ENCODE measurements around the gene WHAMM.
A peak's percentile ranks its signal among the peaks of the same experiment; 100 is the strongest.
"Not testable (repeated sequence)": the region's sequence is repeated elsewhere in the genome, so short reads cannot be mapped to it uniquely, and the experiment has no call there.

Gene WHAMM, protein sequence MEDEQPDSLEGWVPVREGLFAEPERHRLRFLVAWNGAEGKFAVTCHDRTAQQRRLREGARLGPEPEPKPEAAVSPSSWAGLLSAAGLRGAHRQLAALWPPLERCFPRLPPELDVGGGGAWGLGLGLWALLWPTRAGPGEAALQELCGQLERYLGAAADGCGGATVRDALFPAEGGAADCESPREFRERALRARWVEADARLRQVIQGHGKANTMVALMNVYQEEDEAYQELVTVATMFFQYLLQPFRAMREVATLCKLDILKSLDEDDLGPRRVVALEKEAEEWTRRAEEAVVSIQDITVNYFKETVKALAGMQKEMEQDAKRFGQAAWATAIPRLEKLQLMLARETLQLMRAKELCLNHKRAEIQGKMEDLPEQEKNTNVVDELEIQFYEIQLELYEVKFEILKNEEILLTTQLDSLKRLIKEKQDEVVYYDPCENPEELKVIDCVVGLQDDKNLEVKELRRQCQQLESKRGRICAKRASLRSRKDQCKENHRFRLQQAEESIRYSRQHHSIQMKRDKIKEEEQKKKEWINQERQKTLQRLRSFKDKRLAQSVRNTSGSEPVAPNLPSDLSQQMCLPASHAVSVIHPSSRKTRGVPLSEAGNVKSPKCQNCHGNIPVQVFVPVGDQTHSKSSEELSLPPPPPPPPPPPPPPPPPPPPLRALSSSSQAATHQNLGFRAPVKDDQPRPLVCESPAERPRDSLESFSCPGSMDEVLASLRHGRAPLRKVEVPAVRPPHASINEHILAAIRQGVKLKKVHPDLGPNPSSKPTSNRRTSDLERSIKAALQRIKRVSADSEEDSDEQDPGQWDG

DNA sequence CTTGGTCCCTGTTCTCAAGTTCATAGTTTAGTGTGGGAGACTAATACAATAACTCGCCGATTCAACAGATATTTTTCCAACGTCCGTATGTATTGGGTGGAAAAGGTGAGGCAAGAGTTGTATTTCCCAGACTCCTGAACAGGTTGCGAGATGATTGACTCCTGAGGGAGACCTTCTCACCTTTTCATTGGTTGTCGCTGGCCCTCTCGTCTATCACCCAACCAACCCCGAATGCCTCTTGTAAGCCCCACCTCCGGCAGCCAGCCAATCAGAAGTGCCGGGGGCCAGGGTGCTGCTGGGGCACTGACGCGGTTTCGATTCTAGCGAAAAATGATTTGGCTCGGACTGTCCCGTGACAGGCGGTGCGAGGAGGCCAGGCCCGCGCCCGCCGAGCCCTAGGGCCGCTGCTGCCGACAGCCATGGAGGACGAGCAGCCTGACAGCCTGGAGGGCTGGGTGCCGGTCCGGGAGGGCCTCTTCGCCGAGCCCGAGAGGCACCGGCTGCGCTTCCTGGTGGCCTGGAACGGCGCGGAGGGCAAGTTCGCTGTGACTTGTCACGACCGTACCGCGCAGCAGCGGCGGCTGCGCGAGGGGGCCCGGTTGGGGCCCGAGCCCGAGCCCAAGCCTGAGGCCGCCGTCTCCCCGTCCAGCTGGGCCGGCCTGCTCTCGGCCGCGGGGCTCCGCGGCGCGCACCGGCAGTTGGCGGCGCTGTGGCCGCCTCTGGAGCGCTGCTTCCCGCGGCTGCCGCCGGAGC is at the start of gene WHAMM:
Gene WHAMM, plus strand, starts transcription at position 321 of the 753 bp plus-strand sequence. Its CDS starts 99 bp downstream, at position 420.
- DNase-seq, result peak; percentile 96

DNA sequence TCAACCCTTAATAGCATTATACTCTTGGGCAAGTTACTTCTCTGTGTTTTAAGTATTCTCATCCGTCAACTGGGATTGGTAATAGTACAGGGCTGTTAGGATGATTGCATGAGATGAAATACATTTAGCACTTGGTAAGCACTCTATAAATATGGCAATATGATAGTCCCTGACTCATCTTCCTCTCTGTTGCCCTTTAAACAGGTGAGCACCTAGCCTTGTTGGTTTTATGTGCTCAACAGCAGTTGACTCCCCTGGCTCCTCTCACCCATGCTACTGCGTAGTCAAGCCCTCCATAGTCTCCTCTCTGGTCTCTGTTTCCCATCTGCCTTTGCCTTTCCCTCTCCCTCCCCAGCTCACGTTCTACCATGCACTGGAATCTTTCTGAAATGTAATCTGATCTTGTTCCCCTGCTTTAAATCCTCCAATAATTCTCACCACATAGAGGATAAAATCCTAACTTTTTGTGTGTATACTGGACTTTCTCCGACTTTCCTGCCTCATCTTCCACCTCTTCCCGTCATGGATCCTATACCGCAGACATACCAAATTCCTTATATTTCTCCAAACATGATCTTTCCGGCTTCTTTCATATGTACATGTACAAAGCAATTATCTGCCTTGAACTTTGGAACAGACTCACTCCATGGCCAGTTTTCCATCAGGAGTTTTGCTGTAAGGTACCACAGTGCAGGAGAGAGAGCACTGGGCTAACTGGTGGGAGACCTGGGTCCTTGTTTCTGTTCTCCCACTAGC is 45.9 kb upstream of the WHAMM start:
- DNase-seq, result no peak

DNA sequence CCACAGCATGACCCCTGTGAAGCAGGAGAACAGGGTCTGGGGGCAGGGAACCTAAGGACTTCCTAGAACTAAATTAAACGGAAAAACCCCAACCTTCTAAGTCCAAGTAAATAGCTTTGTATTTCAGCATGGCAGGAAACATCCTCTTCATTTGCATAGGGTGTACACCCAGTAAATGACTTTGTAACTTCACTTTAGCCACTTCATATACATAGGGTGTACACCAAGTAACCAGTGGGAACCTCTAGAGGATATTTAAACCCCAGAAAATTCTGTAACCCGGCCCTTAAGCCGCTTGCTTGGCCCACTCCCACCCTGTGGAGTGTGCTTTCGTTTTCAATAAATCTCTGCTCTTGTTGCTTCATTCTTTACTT is 45.3 kb upstream of the WHAMM start:
- no peak for DNase-seq

DNA sequence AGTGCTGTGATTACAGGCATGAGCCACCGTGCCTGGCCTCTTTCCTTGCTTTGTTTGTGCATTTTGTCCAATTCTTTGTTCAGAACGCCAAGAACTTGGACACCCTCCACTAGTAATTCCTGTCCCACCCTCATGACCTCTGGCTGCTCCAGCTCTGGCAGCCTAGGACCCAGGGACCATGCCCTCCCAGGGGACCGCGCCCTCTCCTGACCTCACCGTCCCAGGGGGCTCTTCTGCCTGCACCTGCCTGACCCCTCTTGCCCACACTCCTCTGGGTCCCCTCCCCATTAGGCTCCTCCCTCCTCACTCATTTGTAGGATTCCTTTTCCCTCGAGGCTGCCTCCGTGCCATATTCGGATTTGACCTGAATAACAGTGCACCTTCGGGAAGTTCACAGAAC is 44.7 kb upstream of the WHAMM start:
- DNase-seq, result no peak

DNA sequence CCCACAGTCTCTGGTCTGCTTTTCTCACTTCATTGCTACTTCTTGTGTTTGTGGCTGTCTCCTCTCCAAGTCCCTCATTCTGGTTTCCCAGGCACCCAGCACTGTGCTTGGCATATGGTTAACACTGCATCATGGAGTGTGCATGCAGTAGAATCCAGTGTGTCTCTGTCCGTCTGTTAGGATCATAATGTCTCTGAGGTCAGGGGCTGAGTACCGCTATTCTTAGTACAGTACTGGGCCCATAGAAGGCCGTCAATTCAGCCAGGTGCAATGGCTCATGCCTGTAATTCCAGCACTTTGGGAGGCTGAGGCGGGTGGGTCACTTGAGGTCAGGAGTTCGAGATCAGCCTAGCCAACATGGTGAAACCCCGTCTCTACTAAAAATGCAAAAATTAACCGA is 43.2 kb upstream of the WHAMM start:
- not testable (repeated sequence) for DNase-seq

GRCh38 chr15:82767163-82767829 is 42.1 kb upstream of the WHAMM start:
- DNase-seq, result no peak

GRCh38 chr15:82768414-82769054 is 40.9 kb upstream of the WHAMM start:
- no peak for DNase-seq

GRCh38 chr15:82771789-82772607 is 37.4 kb upstream of the WHAMM start:
- no peak for DNase-seq

GRCh38 chr15:82774496-82774895 is 34.9 kb upstream of the WHAMM start:
- DNase-seq, result no peak

- no peak for DNase-seq
Measured at GRCh38 chr15:82778755-82779154, 30.7 kb upstream of the WHAMM start.

GRCh38 chr15:82781349-82781748 is 28.1 kb upstream of the WHAMM start:
- no peak for DNase-seq

- no peak for DNase-seq
Measured at GRCh38 chr15:82788496-82788895, 20.9 kb upstream of the WHAMM start.

DNA sequence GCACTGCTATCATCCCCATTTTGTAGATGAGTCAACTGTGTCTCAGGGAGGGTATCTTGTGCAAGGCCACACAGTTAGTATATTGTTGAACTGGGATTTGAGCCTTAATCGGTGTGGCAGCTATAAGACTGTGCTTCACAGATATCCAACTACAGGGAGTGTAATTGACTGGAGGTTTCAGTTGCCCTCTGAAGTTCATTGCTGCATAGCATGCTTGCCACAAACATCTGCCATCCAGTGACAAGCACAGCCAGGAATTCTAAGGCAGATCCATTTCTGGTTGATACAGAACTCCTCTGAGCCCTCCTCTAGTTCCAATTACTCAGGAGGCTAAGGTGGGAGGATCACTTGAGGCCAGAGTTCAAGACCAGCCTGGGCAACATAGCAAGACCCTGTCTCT is 19.9 kb upstream of the WHAMM start:
- DNase-seq, result no peak

- DNase-seq, result no peak
Measured at GRCh38 chr15:82790321-82790720, 19.1 kb upstream of the WHAMM start.

DNA sequence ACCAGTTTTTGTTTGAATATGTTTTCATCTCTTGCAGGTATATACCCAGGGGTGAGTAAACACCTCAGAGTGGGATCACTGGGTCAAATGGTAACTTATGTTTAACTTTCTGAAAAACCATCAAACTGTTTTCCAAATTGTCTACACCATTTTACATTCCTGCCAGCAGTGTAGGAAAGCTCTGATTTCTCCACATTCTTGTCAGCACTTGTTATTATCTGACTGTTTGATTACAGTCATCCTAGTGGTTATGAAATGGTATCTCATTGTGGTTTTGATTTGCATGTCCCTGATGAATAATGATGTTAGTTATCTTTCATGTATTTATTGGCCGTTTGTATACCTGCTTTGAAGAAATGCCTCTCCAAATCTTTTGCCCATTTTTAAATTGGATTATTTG is 17.4 kb upstream of the WHAMM start:
- no peak for DNase-seq

DNA sequence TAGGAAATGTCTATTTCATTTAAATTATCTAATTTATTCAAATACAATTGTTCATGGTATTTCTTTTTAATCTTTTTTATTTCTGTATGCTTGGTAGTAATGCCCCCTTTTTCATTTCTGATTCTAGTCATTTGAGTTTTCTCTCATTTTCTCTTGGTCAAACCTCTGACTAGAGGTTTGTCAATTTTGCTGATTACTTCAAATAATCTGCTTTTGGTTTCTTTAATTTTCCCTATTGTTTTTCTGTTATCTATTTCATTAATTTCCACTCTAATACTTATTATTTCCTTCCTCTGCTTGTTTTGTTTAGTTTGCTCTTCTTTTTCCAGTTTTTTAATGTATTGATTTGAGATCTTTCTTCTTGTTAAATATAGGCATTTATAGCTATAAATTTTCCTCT is 15.7 kb upstream of the WHAMM start:
- DNase-seq, result no peak

DNA sequence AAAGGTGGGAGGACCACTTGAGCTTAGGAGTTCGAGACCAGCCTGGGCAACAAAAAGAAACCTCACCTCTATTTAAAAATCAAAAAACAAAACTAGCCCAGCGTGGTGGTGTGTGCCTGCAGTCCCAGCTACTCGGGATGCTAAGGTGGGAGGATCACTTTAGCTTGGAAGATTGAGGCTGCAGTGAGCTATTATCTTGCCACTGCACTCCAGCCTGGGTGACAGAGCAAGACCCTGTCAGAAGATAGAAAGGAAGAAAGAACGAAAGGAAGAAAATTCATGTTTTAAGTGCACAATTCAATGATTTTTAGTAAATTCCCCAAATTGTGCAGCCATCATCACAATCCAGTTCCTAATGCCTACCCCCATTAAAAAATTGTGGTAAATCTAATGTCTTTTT is 11.3 kb upstream of the WHAMM start:
- DNase-seq, result no peak

DNA sequence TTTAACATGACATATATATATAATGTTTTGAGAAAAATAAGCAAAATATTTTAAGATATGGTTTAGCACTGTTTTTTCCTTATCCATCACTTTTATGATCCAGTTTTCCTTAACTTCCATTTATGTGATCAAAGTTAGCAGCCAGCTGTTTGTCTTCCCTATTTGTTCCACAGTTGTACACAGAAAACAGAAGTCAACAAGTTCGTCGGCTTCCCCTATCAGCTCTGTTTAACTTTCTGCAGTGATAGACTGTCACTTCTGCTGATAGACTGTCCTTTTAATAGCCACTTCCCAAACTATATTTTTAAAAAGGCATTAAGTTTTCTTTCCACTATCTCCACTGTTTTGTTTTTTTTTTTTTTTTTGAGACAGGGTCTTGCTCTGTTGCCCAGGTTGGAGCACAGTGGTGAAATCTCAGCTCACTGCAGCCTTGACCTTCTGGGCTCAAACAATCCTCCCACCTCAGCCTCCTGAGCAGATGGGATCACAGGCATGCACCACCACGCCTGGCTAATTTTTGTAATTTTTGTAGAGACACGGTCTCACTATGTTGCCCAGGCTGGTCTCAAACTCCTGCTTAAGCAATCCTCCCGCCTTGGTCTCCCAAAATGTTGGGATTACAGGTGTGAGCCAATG is 10.8 kb upstream of the WHAMM start:
- no peak for DNase-seq

DNA sequence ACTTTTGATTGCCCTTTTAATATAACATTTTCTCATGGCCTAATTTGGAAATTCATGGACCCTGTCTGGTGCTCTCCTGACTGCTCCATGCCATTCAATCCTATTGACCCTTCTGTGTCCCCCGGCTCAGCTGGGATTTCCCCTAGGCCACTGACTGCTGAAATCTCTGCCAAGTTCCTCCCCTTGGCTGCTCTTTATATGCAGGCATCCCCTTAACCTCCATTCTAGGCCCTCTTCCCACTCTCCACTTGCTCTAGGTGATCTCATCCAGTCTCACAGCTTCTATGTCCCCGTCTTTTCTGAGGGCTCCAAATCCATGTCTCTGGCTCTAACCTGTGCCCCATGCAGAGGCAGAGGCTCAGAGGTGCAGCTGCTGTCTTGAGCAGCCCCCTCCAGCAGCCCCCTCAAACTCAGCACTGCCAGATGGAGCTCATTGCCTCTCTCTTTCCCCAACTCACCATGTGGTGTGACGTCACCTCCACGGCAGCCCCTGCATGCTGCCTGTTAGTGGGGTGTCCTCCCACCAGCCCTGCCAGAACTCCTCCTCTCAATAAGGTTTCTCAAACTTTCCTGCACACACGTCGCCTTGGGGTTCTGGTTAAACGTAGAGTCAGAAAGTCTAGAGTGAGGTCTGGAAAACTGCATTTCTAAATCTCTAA is 10.1 kb upstream of the WHAMM start:
- no peak for DNase-seq

GRCh38 chr15:82802497-82802896 is 6.9 kb upstream of the WHAMM start:
- no peak for DNase-seq

Measured in NCI-H1048 (cell line).